ENCODE data around the gene DPP4. TPM values are rescaled to one million over a fixed set of nuclear protein-coding genes. Genes with fewer than 3 reads are reported as not detected.
"Not testable (repeated sequence)": the region's sequence is repeated elsewhere in the genome, so short reads cannot be mapped to it uniquely, and the experiment has no call there.

Gene DPP4
- total and polyA plus RNA-seq, 11 donors = 3.4 to 16.1 (median 7.4) TPM

- 46 to 68% (median 56%) methylated on average over 3 of the region's 3 CpGs for WGBS, 4 donors
- intact Hi-C loops (cut with DNase I) = no loop called here
- H3K4me1 ChIP-seq = peaks cover 0 to 4% (median 0%) of the 10 kb centered on the region in 12 donors
- ATAC-seq (no peak), DNase-seq (no peak)
- no peaks in the 10 kb centered on the region for H3K9me3 ChIP-seq
- H3K4me3 ChIP-seq = no peak overlapping the region
- H3K27me3 ChIP-seq = peaks cover 0 to 3% (median 0%) of the 10 kb centered on the region in 9 donors
- no peaks in the 10 kb centered on the region for H3K36me3 ChIP-seq
- no peak overlapping the region for H3K27ac ChIP-seq
- TF ChIP-seq CTCF (IDR thresholded peaks at IDR 0.05) (no peak), POLR2A (IDR thresholded peaks at IDR 0.05) (no peak)
Observed at GRCh38 chr2:161956738-161957137, 117.3 kb downstream of the DPP4 start.

GRCh38 chr2:161955211-161955610 lies 118.8 kb downstream of the DPP4 start:
- no peak for DNase-seq
- no peak overlapping the region for H3K4me3 ChIP-seq
- H3K36me3 ChIP-seq = no peaks in the 10 kb centered on the region
- H3K9me3 ChIP-seq = no peaks in the 10 kb centered on the region
- peaks cover 0 to 7% (median 0%) of the 10 kb centered on the region in 9 donors for H3K27me3 ChIP-seq
- no peak overlapping the region for H3K27ac ChIP-seq
- no peak for ATAC-seq
- intact Hi-C loops (cut with DNase I) = no loop called here
- no peak for TF ChIP-seq POLR2A (IDR thresholded peaks at IDR 0.05)
- no peak for TF ChIP-seq CTCF (IDR thresholded peaks at IDR 0.05)
- H3K4me1 ChIP-seq = peaks cover 0 to 4% (median 0%) of the 10 kb centered on the region in 12 donors

- no peak overlapping the region for H3K4me3 ChIP-seq
- TF ChIP-seq POLR2A (IDR thresholded peaks at IDR 0.05) (no peak), CTCF (IDR thresholded peaks at IDR 0.05) (no peak)
- H3K27me3 ChIP-seq = peaks cover 0 to 11% (median 0%) of the 10 kb centered on the region in 9 donors
- ATAC-seq (no peak), DNase-seq (no peak)
- no peak overlapping the region for H3K27ac ChIP-seq
- H3K9me3 ChIP-seq = no peaks in the 10 kb centered on the region
- intact Hi-C loops (cut with DNase I) = loop anchor here in 1 of 10 donors (5.0 kb wide), 1 partner anchor 367 kb away; no protein-coding TSS in a partner anchor
- H3K4me1 ChIP-seq = peaks cover 0 to 4% (median 0%) of the 10 kb centered on the region in 12 donors
- H3K36me3 ChIP-seq = no peaks in the 10 kb centered on the region
Observed at GRCh38 chr2:161954103-161954502, 119.9 kb downstream of the DPP4 start.

- WGBS, 4 donors = 82 to 85% (median 84%) methylated on average over 9 of the region's 9 CpGs
- intact Hi-C loops (cut with DNase I) = loop anchor here in 1 of 10 donors (5.0 kb wide), 1 partner anchor 366 kb away; no protein-coding TSS in a partner anchor
- not testable (repeated sequence) for H3K27ac ChIP-seq
Observed at GRCh38 chr2:161953367-161953766, 120.6 kb downstream of the DPP4 start.

GRCh38 chr2:161952783-161953191 lies 121.2 kb downstream of the DPP4 start:
- ATAC-seq = no peak
- no peak for DNase-seq
- H3K4me3 ChIP-seq = no peak overlapping the region
- no peaks in the 10 kb centered on the region for H3K36me3 ChIP-seq
- intact Hi-C loops (cut with DNase I) = loop anchor here in 1 of 10 donors (5.0 kb wide), 1 partner anchor 365 kb away; no protein-coding TSS in a partner anchor
- WGBS, 4 donors = 79 to 84% (median 83%) methylated on average over 4 of the region's 4 CpGs
- H3K27ac ChIP-seq = peak overlapping the region in 1 of 12 donors; percentile 28
- H3K9me3 ChIP-seq = no peaks in the 10 kb centered on the region
- peaks cover 0 to 11% (median 0%) of the 10 kb centered on the region in 9 donors for H3K27me3 ChIP-seq
- no peak for TF ChIP-seq POLR2A (IDR thresholded peaks at IDR 0.05)
- TF ChIP-seq CTCF (IDR thresholded peaks at IDR 0.05) = no peak
- H3K4me1 ChIP-seq = peaks cover 0 to 4% (median 0%) of the 10 kb centered on the region in 12 donors

More at GRCh38 chr2:161953367-161953766, 120.6 kb downstream of the DPP4 start:
- H3K36me3 ChIP-seq, H3K27me3 ChIP-seq, H3K9me3 ChIP-seq, H3K4me3 ChIP-seq, H3K4me1 ChIP-seq, DNase-seq, ATAC-seq: not testable (repeated sequence)
